ENCODE measurements around the gene CREBBP.
A peak's percentile ranks its signal among the peaks of the same experiment; 100 is the strongest.

CREBBP gene

DNA sequence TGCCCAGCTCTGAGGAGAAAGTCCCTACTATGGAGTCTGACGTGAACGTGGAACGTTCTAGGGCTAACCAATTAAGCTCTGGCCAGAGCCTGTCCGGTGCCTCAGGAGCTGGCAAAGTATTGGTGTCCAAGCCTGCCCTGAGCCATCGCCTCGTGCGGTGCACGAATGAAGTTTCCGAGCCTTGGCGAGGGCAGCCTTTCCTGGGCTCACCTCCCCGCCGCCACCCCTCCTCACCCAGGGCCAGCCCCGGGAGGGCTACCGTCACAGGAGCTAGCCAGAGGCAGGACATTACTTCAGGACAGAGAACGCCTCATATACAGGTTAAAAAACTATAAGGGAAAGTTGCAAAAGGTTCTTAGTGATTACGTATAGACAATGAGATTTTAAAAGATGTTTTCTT is 139.6 kb downstream of the CREBBP start:
- Histone ChIP-seq H3K9me3 (ENCODE audit: control insufficient read depth, insufficient read depth, low read length) (no peaks in the 10 kb centered on the region), H3K36me3 (ENCODE audit: control insufficient read depth, insufficient read depth, low read length) (peaks cover 86% of the 10 kb centered on the region), H3K9ac (ENCODE audit: low read depth, low read length) (no peak overlapping the region), H3K4me3 (ENCODE audit: low read depth, low read length) (no peak overlapping the region), H3K27me3 (ENCODE audit: control insufficient read depth, insufficient read depth, low read length) (no peaks in the 10 kb centered on the region), H3K27ac (ENCODE audit: low read depth, low read length) (no peak overlapping the region), H3K4me1 (ENCODE audit: control insufficient read depth, insufficient read depth, low read length) (no peaks in the 10 kb centered on the region)

- no peak overlapping the region for H3K27ac ChIP-seq (ENCODE audit: low read depth, low read length)
- H3K9me3 ChIP-seq (ENCODE audit: control insufficient read depth, insufficient read depth, low read length): no peaks in the 10 kb centered on the region
- H3K4me1 ChIP-seq (ENCODE audit: control insufficient read depth, insufficient read depth, low read length): no peaks in the 10 kb centered on the region
- no peak overlapping the region for H3K4me3 ChIP-seq (ENCODE audit: low read depth, low read length)
- peaks cover 86% of the 10 kb centered on the region for H3K36me3 ChIP-seq (ENCODE audit: control insufficient read depth, insufficient read depth, low read length)
- no peaks in the 10 kb centered on the region for H3K27me3 ChIP-seq (ENCODE audit: control insufficient read depth, insufficient read depth, low read length)
- no peak overlapping the region for H3K9ac ChIP-seq (ENCODE audit: low read depth, low read length)
These were observed 140.3 kb downstream of the CREBBP start for GRCh38 chr16:3740186-3740585.

- Histone ChIP-seq H3K9me3 (ENCODE audit: control insufficient read depth, insufficient read depth, low read length) (no peaks in the 10 kb centered on the region), H3K9ac (ENCODE audit: low read depth, low read length) (no peak overlapping the region), H3K27me3 (ENCODE audit: control insufficient read depth, insufficient read depth, low read length) (no peaks in the 10 kb centered on the region), H3K4me1 (ENCODE audit: control insufficient read depth, insufficient read depth, low read length) (no peaks in the 10 kb centered on the region), H3K27ac (ENCODE audit: low read depth, low read length) (no peak overlapping the region), H3K36me3 (ENCODE audit: control insufficient read depth, insufficient read depth, low read length) (peaks cover 86% of the 10 kb centered on the region), H3K4me3 (ENCODE audit: low read depth, low read length) (no peak overlapping the region)
These were observed 140.9 kb downstream of the CREBBP start for GRCh38 chr16:3739636-3740035.

GRCh38 chr16:3738541-3738940 is 142.0 kb downstream of the CREBBP start:
- no peaks in the 10 kb centered on the region for H3K9me3 ChIP-seq (ENCODE audit: control insufficient read depth, insufficient read depth, low read length)
- no peak overlapping the region for H3K27ac ChIP-seq (ENCODE audit: low read depth, low read length)
- no peaks in the 10 kb centered on the region for H3K4me1 ChIP-seq (ENCODE audit: control insufficient read depth, insufficient read depth, low read length)
- no peak overlapping the region for H3K4me3 ChIP-seq (ENCODE audit: low read depth, low read length)
- H3K27me3 ChIP-seq (ENCODE audit: control insufficient read depth, insufficient read depth, low read length): no peaks in the 10 kb centered on the region
- H3K9ac ChIP-seq (ENCODE audit: low read depth, low read length): no peak overlapping the region
- H3K36me3 ChIP-seq (ENCODE audit: control insufficient read depth, insufficient read depth, low read length): peaks cover 87% of the 10 kb centered on the region

DNA sequence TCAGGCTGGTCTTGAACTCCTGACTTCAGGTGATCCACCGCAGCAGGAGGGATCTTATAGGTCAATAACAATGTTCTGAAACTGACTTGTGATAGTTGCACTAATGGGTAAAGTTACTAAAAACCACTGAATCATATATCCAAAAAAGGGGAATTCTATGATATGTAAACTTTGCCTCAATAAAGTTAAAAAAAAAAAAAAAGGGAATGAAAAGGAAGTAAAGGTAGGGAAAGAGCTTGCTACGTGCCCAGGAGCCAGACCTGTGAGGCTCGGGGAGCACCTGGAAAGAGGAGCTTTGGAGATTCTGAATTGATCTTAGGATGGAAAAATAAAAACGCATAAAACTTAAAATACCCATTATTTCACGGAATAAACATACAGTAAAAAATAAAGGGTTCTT is 142.4 kb downstream of the CREBBP start:
- no peaks in the 10 kb centered on the region for H3K27me3 ChIP-seq (ENCODE audit: control insufficient read depth, insufficient read depth, low read length)

DNA sequence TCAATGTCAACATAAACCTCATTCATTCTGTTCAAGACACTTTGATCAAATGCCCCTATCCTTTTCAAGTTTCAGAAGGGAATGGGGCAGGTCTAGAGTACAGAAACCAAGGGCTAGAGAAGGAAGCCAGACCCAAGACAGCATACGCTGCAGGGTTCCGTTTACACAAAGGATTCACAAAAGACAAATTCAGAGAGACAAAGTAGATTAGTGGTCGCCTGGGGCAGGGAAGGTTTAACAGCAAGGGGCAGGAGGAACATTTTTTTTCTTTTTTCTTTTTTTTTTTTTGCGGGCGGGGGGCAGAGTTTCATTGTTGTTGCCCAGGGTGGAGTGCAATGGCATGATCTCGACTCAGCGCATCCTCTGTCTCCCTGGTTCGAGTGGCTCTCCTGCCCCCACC is 143.3 kb downstream of the CREBBP start:
- H3K4me3 ChIP-seq (ENCODE audit: low read depth, low read length): no peak overlapping the region
- no peak overlapping the region for H3K9ac ChIP-seq (ENCODE audit: low read depth, low read length)
- peaks cover 79% of the 10 kb centered on the region for H3K36me3 ChIP-seq (ENCODE audit: control insufficient read depth, insufficient read depth, low read length)
- no peaks in the 10 kb centered on the region for H3K9me3 ChIP-seq (ENCODE audit: control insufficient read depth, insufficient read depth, low read length)
- peak overlapping the region; percentile 33 for H3K27ac ChIP-seq (ENCODE audit: low read depth, low read length)
- H3K27me3 ChIP-seq (ENCODE audit: control insufficient read depth, insufficient read depth, low read length): no peaks in the 10 kb centered on the region
- no peaks in the 10 kb centered on the region for H3K4me1 ChIP-seq (ENCODE audit: control insufficient read depth, insufficient read depth, low read length)

More for the DNA sequence above, 142.4 kb downstream of the CREBBP start:
- Histone ChIP-seq H3K36me3 (ENCODE audit: control insufficient read depth, insufficient read depth, low read length) (peaks cover 85% of the 10 kb centered on the region), H3K27ac (ENCODE audit: low read depth, low read length) (no peak overlapping the region), H3K4me3 (ENCODE audit: low read depth, low read length) (no peak overlapping the region), H3K4me1 (ENCODE audit: control insufficient read depth, insufficient read depth, low read length) (no peaks in the 10 kb centered on the region), H3K9me3 (ENCODE audit: control insufficient read depth, insufficient read depth, low read length) (no peaks in the 10 kb centered on the region), H3K9ac (ENCODE audit: low read depth, low read length) (no peak overlapping the region)

DNA sequence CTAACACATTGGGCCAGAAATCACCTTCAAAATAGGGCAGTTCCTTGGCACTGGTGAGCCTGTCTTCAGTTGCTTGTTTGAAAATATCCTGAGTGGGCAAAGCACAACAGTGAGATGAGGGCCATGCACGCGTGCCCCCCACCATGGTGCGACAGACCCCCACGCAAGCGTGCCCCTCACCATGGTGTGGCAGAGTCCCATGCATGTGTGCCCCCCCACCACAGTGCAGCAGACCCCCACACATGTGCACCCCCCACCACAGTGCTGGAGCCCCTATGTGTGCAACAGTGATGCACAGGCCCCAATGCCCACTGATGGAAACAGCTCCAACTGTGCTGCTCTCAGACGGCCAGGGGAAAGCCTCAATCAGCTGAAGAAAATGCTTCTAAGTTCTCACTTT is 144.4 kb downstream of the CREBBP start:
- no peaks in the 10 kb centered on the region for H3K27me3 ChIP-seq (ENCODE audit: control insufficient read depth, insufficient read depth, low read length)
- no peak overlapping the region for H3K27ac ChIP-seq (ENCODE audit: low read depth, low read length)
- H3K9ac ChIP-seq (ENCODE audit: low read depth, low read length): no peak overlapping the region
- no peaks in the 10 kb centered on the region for H3K9me3 ChIP-seq (ENCODE audit: control insufficient read depth, insufficient read depth, low read length)
- H3K36me3 ChIP-seq (ENCODE audit: control insufficient read depth, insufficient read depth, low read length): peaks cover 84% of the 10 kb centered on the region
- no peak overlapping the region for H3K4me3 ChIP-seq (ENCODE audit: low read depth, low read length)
- no peaks in the 10 kb centered on the region for H3K4me1 ChIP-seq (ENCODE audit: control insufficient read depth, insufficient read depth, low read length)

- no peaks in the 10 kb centered on the region for H3K27me3 ChIP-seq (ENCODE audit: control insufficient read depth, insufficient read depth, low read length)
- H3K27ac ChIP-seq (ENCODE audit: low read depth, low read length): no peak overlapping the region
- H3K4me3 ChIP-seq (ENCODE audit: low read depth, low read length): no peak overlapping the region
- H3K9ac ChIP-seq (ENCODE audit: low read depth, low read length): no peak overlapping the region
- no peaks in the 10 kb centered on the region for H3K9me3 ChIP-seq (ENCODE audit: control insufficient read depth, insufficient read depth, low read length)
- peaks cover 84% of the 10 kb centered on the region for H3K36me3 ChIP-seq (ENCODE audit: control insufficient read depth, insufficient read depth, low read length)
- no peaks in the 10 kb centered on the region for H3K4me1 ChIP-seq (ENCODE audit: control insufficient read depth, insufficient read depth, low read length)
These were observed 145.0 kb downstream of the CREBBP start for GRCh38 chr16:3735541-3735940.

- Histone ChIP-seq H3K9me3 (ENCODE audit: control insufficient read depth, insufficient read depth, low read length) (no peaks in the 10 kb centered on the region), H3K9ac (ENCODE audit: low read depth, low read length) (no peak overlapping the region), H3K27me3 (ENCODE audit: control insufficient read depth, insufficient read depth, low read length) (no peaks in the 10 kb centered on the region), H3K4me3 (ENCODE audit: low read depth, low read length) (no peak overlapping the region), H3K4me1 (ENCODE audit: control insufficient read depth, insufficient read depth, low read length) (no peaks in the 10 kb centered on the region), H3K27ac (ENCODE audit: low read depth, low read length) (no peak overlapping the region), H3K36me3 (ENCODE audit: control insufficient read depth, insufficient read depth, low read length) (peaks cover 84% of the 10 kb centered on the region)
These were observed 145.7 kb downstream of the CREBBP start for GRCh38 chr16:3734758-3735221.

- H3K9ac ChIP-seq (ENCODE audit: low read depth, low read length): no peak overlapping the region
- no peaks in the 10 kb centered on the region for H3K9me3 ChIP-seq (ENCODE audit: control insufficient read depth, insufficient read depth, low read length)
- peaks cover 84% of the 10 kb centered on the region for H3K36me3 ChIP-seq (ENCODE audit: control insufficient read depth, insufficient read depth, low read length)
- H3K4me3 ChIP-seq (ENCODE audit: low read depth, low read length): no peak overlapping the region
- H3K4me1 ChIP-seq (ENCODE audit: control insufficient read depth, insufficient read depth, low read length): no peaks in the 10 kb centered on the region
- H3K27me3 ChIP-seq (ENCODE audit: control insufficient read depth, insufficient read depth, low read length): no peaks in the 10 kb centered on the region
- no peak overlapping the region for H3K27ac ChIP-seq (ENCODE audit: low read depth, low read length)
These were observed 146.3 kb downstream of the CREBBP start for GRCh38 chr16:3734084-3734757.

DNA sequence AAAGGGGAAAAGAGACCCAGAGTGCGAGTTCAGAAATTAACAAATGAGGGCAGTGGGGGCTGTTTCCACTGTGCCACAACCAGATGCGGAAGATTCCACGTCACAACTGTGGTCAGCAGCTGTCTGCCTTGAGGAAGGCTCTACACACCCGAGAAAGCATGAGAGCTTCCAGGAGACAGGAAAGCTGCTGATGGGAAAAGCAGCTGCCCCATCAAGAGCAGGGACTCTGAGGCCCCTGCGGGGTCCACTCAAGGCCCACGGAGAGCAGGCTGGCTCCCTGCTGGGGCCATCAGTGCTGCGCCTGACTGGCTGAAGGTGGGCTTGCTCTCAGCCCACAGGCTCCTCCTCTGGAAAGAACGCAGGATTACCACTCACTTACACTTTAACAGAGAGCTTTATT is 148.3 kb downstream of the CREBBP start:
- H3K9me3 ChIP-seq (ENCODE audit: control insufficient read depth, insufficient read depth, low read length): no peaks in the 10 kb centered on the region
- no peak overlapping the region for H3K27ac ChIP-seq (ENCODE audit: low read depth, low read length)
- no peaks in the 10 kb centered on the region for H3K4me1 ChIP-seq (ENCODE audit: control insufficient read depth, insufficient read depth, low read length)
- H3K36me3 ChIP-seq (ENCODE audit: control insufficient read depth, insufficient read depth, low read length): peaks cover 86% of the 10 kb centered on the region
- H3K27me3 ChIP-seq (ENCODE audit: control insufficient read depth, insufficient read depth, low read length): no peaks in the 10 kb centered on the region
- H3K9ac ChIP-seq (ENCODE audit: low read depth, low read length): no peak overlapping the region
- no peak overlapping the region for H3K4me3 ChIP-seq (ENCODE audit: low read depth, low read length)
